Stimulated activated CD4-positive, alpha-beta T cell treated with anti-CD3 and anti-CD28 coated beads, TNF-alpha, amount 100 ng/mL, for 24 hours (primary cell): ENCODE data around the gene TARP.
"Not testable (repeated sequence)": the region's sequence is repeated elsewhere in the genome, so short reads cannot be mapped to it uniquely, and the experiment has no call there.

Experiments
- DNase-seq, 3 experiments: peaks; one replicate each; pipeline ENCODE4 v3.0.0-alpha.2; 2020; ENCODE audit warnings: low read depth in 3 of 3

TARP gene

GRCh38 chr7:38262545-38262944, 10.9 kb downstream of the TARP start:
- no peak for DNase-seq

GRCh38 chr7:38262026-38262425, 11.4 kb downstream of the TARP start:
- DNase-seq = not testable (repeated sequence)

GRCh38 chr7:38261601-38262000, 11.8 kb downstream of the TARP start:
- DNase-seq = not testable (repeated sequence)

- DNase-seq = not testable (repeated sequence)
Observed at GRCh38 chr7:38259157-38259556, 14.3 kb downstream of the TARP start.

DNA sequence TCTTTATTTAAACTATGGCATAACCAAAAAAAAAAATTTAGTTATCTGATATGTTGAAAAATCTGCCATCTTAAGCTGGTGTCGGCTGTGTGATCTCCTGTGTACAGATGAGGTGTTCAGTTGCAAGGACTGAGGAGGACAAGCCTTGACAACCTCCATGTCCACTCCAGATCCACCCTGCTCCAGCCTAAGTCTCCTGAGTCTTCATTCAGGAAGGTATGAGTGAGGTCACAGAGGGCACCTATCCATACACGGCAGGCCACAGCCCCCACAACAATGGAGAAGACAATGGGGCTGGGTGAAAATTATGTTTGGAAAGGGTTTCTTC, 16.1 kb downstream of the TARP start:
- no peak for DNase-seq

- not testable (repeated sequence) for DNase-seq
Observed at GRCh38 chr7:38249849-38250248, 23.6 kb downstream of the TARP start.

DNA sequence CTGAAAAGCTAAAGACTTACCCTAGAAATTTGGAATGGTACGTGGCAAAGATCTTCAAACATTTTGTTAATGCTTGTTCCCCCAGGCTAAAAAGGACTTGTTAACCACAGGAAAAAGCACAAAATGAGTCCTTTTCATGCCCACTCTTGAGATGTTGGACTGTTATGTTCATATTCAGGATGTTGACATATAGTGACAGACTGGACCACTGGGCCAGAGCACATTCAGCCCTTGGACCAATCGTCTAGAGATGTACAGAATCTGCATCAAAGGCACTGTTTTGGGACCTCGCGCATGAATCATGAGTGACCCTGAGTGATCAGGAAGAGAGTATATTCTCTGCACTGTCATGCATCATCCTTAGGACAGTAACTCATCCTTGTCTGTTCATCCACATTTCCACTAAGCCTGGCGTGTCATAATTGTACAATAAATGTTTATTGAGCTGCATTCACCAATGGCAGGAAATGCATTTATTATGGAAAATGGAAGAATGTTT, 25.3 kb downstream of the TARP start:
- no peak for DNase-seq

DNA sequence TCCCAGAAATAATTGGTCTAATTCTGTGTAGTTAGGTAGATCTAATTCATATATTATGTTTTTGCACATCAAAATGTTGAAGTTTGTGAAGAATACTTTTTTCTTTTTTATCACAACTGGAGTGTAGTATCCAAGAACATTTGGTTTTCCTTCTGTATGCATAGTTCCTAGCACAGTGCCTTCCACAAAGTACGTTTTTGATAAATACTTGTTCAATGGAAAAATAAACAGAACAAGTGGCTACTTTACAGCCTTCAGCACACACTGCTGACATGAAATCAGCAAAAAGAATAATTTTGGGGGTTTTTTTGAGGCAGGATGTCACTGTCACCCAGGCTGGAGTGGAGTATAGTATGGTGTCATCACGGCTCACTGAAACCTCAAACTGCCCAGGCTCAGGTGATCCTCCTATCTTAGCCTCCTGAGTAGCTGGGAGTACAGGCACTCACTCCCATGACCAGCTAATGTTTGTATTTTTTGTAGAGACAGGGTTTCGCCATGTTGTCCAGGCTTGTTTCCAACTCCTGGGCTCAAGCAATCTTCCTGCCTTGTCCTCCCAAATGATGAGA, 27.9 kb downstream of the TARP start:
- DNase-seq = no peak

DNA sequence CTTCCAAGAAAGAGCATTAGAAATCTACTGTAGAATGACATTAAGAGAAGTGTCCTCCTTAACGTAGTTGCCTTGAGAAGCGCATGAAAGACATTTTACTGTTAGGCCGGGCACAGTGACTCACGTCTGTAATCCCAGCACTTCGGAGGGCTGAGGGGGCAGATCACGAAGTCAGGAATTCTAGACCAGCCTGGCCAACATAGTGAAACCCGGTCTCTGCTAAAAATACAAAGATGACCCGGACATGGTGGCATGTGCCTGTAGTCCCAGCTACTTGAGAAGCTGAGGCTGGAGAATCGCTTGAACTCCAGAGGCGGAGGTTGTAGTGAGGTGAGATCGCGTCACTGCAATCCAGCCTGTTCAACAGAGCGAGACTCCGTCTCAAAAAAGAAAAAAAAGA, 28.9 kb downstream of the TARP start:
- DNase-seq = no peak

- DNase-seq = not testable (repeated sequence)
Observed at GRCh38 chr7:38243345-38243744, 30.1 kb downstream of the TARP start.

DNA sequence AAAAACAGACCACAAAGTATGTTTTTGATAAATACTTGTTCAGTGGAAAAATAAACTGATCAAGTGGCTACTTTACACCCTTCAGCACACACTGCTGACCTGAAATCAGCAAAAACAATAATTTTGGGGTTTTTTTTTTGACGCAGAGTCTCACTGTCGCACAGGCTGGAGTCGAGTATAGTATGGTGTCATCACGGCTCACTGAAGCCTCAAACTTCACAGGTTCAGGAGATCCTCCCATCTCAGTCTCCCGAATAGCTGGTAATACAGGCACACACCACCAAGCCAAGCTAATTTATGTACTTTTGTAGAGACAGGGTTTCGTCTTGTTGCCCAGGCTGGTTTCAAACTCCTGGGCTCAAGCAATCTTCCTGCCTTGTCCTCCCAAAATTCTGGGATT, 30.6 kb downstream of the TARP start:
- no peak for DNase-seq

DNA sequence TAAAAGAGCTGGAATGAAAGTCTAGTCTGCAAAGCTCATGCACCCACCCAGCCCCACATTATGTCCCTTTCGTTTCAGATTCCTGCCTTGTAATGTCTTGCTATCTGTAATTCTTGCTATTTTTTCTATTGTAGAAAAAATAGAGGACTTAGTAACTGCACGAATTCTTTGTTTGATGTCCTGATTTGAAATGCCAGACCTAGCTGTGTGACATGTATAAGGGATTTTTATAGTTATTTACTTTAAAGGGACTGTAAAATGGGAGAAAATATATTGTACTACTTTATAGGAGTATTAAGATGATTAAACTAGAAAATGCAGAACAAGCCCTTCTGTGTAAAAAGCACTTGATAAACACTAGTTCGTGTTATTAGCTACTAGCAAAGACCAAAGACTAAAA, 32.4 kb downstream of the TARP start:
- DNase-seq = no peak

DNA sequence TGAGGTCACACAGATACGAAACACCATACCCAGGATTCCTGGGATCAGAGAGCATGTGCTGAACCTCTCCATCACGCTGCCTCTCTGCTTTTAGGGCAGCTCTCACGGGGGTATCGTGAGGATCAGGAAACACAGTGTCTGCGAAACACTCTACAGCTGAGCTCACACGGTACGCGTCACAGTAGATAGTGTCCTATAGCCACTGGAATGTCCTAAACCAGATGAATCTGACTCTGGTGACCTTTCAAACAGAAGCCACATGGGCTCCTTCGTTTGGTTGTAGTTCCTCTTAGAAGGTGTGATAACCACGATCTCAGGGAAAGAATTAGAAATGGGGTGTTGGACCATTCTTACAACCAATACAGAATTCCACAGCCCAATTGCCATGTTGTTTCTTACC, 34.3 kb downstream of the TARP start:
- DNase-seq = not testable (repeated sequence)

DNA sequence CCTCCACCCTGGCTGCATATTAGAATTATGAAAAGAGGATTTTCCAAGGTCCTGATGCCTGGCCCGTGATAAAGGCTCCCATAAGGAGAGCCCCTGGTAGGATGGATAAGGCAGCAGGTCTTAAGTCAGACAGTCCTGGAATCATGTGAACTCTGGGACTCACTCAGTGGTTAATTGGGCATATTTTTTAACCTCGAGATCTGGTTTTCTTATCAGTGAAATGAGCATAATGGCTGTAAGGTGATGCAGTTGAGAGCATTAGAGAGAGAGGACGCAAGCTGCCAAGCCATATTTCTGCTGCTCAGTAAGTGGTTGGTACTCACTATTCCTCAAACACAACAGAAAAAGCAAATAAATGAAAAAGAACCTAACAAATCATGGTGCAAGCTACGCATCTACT, 37.8 kb downstream of the TARP start:
- no peak for DNase-seq

DNA sequence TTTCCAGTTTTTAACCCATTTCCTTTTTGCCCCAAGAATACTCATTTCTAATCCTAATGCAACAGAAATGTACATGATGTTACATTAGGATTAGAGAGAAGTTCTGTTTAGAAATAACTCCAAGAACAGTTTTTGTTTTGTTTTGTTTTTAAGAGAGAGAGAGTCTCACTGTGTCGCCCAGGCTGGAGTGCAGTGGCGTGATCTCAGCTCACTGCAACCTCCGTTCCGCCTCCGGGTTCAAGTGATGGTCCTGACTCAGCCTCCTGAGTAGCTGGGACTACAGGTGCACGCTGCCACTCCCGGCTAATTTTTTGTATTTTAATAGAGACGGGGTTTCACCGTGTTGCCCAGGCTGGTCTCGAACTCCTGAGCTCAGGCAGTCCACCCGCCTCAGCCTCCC, 38.7 kb downstream of the TARP start:
- DNase-seq = not testable (repeated sequence)

DNA sequence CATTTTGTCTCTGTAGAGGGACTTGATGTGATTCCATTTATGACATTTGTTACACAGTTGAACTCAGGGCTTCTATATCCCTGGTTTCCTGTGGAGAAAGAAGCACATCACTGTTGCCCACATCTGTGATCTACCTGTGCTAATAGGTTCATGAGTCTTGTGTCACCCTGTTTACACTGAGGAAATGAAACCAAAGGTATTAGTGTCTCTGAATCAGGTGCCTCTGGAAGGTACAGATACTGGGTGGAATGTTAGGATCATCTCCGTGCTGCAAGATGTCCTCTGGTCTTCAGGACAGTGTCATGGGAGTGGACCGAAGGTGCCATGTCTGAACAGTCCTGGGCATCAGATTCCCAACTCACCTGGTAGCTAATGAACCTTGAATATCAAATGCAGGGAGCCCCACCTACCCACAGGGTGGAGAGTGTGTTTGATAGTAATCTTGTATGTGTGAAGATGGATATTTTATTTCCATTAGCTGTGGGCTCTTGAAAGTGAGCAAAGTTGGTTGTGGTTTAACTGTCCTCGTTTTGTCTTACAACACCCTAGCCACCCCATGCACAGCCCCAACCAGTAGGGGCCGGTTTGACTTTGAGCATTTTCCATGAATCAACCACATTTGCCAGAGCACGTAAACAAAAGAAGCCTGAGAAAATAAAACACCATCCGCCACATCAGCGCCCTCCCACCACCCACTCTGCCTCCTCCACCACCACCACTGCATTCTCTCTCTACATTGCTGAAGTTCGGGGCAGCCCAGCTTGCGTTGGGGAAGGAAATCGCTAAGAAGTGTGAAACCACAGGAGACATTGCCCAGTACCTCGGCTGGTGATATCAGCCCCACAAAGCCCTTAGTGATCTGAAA, 40.7 kb downstream of the TARP start:
- DNase-seq = peak; percentile 33 to 68 (median 52)

DNA sequence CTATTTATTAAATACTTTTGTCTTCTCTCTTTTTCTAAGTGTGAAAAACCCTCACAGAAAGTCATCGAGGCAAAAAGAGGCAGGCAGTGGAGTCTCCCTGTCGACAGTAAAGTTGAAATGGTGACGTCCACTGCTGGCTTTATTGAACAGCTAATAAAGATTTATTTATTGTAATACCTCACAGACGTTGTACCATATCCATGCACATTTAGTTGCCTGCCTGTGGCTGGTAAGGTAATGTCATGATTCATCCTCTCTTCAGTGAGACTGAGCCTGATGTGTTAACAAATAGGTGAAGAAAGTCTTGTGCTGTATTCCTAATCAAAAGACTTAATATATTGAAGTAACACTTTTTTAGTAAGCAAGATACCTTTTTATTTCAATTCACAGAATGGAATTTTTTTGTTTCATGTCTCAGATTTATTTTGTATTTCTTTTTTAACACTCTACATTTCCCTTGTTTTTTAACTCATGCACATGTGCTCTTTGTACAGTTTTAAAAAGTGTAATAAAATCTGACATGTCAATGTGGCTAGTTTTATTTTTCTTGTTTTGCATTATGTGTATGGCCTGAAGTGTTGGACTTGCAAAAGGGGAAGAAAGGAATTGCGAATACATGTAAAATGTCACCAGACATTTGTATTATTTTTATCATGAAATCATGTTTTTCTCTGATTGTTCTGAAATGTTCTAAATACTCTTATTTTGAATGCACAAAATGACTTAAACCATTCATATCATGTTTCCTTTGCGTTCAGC, 43.4 kb downstream of the TARP start:
- DNase-seq = no peak

GRCh38 chr7:38229386-38229785, 44.0 kb downstream of the TARP start:
- DNase-seq = no peak

DNA sequence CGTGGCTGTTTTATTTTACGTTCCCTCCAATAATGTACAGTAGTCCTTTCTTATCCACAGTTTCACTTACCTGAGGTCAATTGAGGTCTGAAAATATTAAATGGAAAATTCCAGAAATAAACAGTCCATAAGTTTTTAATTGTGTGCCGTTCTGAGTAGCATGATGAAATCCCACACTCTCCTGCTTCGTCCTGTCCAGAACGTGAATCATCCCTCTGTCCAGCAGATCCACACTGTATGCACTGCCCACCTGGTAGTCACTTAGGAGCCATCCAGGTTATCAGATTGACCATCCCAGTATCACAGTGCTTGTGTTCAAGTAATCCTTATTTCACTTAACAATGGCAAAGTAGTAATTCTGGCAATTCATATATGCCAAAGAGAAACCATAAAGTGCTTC, 49.0 kb downstream of the TARP start:
- DNase-seq = no peak

GRCh38 chr7:38223306-38223705, 50.1 kb downstream of the TARP start:
- no peak for DNase-seq

DNA sequence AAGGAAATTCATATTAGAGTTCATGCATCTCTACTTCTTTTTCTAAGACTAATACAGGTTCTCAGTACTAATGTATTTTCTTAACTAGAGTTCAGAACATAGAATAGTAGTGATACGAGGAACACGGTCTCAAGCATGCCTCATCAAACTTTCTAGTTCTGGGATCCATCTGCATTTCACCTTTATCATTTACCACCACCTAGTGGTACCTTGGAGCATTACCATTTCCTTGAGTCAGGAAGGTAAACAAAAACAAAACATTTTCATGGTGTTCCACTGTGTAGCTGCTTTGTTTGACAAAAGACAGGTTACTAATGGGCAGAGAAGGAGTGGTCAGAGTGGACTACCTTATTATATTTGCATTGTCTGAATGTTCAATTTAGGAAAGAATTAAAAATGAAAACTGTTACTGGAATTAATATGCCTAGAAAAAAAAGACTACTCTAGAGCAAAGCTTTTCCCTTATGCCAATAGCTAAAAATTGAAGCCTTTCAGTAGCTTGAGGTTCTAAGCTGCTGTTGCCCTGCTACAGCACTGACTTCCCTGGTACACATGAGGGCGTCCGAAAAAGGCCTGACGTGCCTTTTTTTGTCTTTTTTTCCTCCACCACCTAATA, 50.8 kb downstream of the TARP start:
- peak in 1 of 3 experiments; percentile 12 for DNase-seq

GRCh38 chr7:38220452-38220851, 53.0 kb downstream of the TARP start:
- DNase-seq = no peak
